ENCODE measurements around the gene DSCAML1. TPM values are rescaled to one million over a fixed set of nuclear protein-coding genes. Genes with fewer than 3 reads are reported as not detected.

DSCAML1 gene
- total RNA-seq, 1 experiment from 2014 or later, result not detected

DNA sequence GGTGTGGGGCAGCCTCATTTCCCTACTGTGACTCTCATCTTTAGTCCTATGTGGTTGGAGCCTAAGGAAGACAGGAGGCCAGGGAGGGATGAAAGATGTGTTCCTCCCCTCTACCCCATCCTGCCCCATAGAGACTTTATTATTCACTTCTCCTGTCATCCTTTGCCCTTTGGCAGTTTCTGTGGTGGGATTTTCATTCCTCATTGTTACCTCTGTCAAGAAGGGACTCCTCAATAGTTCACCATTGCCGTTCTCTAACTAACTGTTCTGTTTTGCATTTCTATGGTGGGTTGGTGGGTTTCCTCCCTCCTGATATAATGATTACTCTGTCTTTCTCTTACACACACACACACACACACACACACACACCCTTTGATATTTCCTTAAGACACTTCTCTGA lies 202.3 kb downstream of the DSCAML1 start:
- no peak for DNase-seq (ENCODE audit: extremely low read depth, low read depth)

GRCh38 chr11:117593065-117593464 lies 204.0 kb downstream of the DSCAML1 start:
- no peak for DNase-seq (ENCODE audit: extremely low read depth, low read depth)

DNA sequence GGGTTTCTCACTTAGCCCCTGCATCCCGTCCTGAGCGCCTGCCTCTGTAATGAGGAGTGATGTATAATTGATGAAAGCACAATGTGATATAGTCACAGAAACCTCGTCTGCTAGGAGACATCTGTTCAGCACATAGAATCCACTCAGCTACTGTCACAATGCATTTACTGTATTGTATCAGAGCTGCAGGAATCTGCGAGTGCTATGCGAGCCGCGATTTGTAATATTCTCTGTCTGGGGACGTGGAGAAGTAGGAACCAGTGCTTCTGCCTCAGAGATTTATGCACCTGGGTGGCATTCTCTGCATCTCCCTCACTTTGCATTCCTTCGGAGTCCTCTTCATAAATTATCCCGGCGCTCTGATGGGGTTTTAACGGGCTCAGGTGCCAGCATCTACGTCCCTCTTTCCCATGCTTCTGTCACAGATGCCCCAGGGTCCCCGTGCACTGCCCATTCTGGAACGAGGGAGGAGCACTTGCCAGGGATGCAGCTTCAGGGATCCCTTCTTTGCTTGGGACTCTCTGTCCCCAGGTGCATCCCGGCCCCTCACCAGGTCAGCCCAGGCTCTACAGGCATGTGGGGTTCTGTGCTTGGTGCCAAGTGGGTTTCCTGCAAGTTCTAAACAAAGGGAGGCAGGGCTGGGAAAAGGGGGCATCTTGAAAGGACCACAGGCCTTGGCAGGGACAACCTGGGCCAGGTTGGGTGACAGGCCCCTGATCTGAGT lies 205.5 kb downstream of the DSCAML1 start:
- no peak for DNase-seq (ENCODE audit: extremely low read depth, low read depth)

- no peak for DNase-seq (ENCODE audit: extremely low read depth, low read depth)
These were observed 208.0 kb downstream of the DSCAML1 start for GRCh38 chr11:117589063-117589462.

GRCh38 chr11:117588166-117588810 lies 208.7 kb downstream of the DSCAML1 start:
- no peak for DNase-seq (ENCODE audit: extremely low read depth, low read depth)

- no peak for DNase-seq (ENCODE audit: extremely low read depth, low read depth)
These were observed 209.6 kb downstream of the DSCAML1 start for GRCh38 chr11:117587416-117587815.

DNA sequence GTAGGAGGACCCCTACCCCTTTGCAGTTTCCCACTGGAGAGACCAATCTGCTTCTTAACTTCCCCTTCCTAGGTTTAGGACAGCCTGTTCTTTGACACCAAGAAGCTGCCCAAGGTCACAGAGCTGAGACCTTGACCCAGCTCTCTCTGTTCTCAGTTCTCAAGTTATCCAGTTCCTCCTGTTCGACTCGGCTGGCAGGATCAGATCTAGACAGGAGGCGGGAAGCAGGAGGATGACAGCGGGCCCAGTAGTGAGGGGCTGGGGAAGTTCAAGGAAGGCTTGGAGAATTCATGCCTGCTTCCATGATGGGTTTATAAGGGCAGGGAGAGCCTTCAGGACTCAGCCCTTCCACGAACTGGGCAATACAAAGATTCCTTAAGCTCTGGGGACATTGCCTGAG lies 210.6 kb downstream of the DSCAML1 start:
- DNase-seq (ENCODE audit: extremely low read depth, low read depth), result no peak

DNA sequence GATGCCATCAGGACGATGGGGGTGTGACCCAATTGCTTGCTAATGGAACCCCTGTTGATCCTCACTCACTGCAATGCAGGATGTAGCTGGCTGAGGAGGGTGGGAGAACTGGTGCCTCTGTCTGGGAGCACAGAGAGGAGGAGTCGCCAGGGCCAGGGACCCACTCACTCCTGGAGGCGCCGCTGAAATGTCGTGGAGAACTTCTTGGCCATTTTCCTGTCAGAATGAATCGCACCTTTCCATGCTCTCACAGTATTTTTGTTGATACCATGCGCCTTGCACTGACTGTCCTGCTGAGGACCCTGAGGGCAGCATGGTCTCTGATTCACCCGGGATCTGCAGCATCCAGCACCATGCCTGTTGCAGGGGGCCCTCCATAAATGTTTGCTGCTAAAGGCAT lies 211.4 kb downstream of the DSCAML1 start:
- no peak for DNase-seq (ENCODE audit: extremely low read depth, low read depth)

DNA sequence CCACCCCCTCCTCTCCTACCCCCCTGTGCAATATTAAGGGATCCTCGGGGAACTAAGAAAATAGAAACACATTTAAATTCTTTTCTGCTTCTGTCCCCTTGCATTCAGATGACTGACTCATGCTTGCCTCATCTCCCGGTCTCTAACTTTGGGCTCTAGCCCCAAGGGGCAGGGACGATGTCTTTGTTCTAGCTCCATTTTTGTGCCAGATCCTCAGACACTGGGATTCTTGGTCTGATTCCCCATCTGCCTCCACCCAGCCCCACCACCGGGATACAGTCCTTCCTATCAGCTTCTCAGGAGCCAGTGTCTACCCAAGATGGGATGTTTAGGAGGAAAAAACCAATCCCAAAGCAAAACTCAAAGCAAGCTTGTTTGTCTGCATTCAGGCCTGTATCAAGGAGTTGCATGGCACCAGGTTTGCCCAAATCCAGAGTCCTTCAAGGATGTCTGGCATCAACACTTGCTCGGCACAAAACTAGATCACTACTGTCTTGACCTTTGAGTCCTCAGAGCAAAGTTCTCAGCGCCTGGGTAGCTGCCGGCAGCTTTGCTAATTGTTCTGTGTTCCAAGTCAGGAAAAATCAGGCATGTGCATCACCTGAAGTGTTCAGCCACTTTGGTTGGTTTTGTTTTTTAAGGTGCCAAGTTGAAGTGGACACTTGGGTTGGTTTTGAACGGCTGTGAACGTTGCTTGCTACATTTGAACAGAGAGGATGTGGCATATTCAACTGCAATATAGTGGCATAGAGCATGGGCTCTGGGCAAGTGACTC lies 212.8 kb downstream of the DSCAML1 start:
- DNase-seq (ENCODE audit: extremely low read depth, low read depth), result no peak

GRCh38 chr11:117583063-117583801 lies 213.8 kb downstream of the DSCAML1 start:
- no peak for DNase-seq (ENCODE audit: extremely low read depth, low read depth)

DNA sequence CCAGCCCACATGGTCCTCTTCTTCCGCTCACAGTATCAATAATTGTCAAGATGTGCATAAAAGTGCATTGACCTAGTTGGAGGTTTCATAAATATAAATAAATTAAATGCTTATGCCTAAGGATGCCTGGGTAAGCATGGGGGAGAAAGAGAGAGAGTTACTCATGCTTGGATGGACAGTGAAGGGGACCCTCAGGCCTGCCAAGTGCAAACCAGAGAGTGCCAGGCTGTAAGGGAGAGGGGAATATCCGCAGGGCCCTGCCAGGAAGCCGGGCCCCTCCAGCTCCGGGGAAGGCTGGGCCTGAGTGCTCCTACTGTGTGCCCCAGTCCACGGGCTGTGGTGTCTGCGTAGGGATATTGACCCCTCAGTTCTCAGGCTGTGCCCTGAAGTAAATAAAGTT lies 214.6 kb downstream of the DSCAML1 start:
- no peak for DNase-seq (ENCODE audit: extremely low read depth, low read depth)

DNA sequence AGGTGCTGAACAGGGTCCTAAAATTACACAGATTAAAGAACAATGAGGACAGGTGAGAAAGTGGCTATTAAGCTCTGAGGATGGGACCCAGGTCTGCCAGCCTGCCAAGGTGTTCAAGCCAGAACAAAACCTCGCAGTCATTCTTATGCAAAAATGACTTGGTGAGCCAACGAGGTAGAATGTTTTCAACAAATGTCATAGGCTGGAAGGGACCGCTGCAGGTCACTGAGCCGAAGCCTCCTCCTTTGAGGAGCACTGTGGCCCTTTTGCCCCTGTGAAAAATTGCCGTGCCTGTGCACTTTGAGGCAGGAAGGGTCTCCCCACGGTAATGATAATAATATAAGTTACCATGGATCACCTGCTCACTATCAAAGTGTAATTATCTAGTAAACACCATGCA lies 216.2 kb downstream of the DSCAML1 start:
- DNase-seq (ENCODE audit: extremely low read depth, low read depth), result no peak

DNA sequence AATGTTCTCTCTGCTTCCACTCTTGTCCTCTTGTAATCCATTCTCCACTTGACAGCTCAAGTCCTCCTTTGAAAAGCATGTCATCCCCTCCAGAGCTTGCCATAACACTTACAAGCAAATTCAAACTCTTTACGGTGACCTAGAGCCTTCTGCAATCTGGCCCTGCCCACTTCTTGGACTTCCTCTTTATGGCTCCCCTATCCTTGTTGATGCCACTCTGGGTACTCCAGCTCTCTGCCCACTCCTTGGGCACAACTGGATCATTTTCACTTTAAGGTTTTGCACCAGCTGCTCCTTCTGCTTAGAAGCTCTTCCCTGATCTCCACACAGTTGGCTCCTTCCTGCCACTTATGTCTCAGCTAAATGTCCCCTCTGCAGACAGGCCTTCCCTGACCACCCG lies 217.9 kb downstream of the DSCAML1 start:
- DNase-seq (ENCODE audit: extremely low read depth, low read depth), result no peak

DNA sequence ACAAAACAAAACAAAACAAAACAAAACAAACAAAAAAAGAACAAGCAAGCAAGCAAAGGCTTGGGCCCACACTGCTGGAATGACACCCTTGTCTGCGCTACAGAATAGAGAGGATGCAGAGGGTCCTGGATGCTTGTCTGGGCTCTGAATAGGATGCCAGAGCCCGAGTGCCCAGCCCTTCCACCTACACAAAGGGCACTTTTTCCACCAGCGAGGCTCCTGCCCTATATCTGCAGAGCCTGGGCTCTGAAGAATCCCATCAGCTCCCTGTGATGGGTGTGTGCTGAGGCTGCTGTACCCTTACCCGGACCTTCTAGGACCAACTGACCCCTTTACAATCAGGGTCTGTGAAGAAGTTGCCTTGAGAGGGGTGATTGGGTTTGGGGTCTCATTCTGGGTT lies 221.2 kb downstream of the DSCAML1 start:
- no peak for DNase-seq (ENCODE audit: extremely low read depth, low read depth)

- no peak for DNase-seq (ENCODE audit: extremely low read depth, low read depth)
These were observed 222.5 kb downstream of the DSCAML1 start for GRCh38 chr11:117574551-117574950.

DNA sequence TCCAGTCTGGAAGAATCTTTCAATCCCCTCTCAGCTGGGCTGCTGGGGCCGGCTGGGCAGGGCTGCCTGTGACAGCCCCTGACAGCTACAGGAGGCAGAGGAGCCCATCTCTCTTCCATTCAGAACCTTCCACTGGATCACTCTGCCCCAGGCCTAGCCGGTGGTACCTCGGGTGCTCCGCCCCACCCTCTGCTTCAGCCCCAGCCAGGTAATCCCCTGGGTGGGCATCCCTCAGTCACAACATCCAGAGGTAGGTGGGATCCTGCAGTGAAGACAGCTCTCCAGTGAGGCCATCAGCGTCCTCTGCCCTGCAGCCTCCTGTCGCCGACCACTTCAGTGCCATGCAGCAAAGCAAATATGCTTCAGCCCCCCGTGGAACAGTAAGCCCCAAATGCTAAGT lies 223.7 kb downstream of the DSCAML1 start:
- DNase-seq (ENCODE audit: extremely low read depth, low read depth), result no peak

GRCh38 chr11:117572671-117573070 lies 224.3 kb downstream of the DSCAML1 start:
- DNase-seq (ENCODE audit: extremely low read depth, low read depth), result no peak

DNA sequence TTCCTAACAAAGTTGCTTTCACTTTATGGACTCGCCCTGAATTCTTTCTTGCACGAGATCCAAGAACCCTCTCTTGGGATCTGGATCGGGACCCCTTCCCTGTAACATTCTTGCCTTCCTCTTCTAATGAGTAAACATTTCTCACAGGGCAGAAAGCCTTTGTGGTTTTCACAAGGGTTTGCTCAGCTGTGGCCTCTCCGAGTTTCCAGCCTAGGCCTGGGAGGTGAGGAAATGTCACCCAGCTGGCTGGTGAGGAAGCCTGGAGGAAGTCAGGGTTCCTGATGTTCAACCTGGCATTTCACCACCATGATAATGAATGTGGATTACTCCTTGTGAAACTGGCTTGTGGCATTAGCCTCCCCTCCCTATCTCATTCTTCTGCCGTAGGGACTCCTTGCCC lies 224.9 kb downstream of the DSCAML1 start:
- DNase-seq (ENCODE audit: extremely low read depth, low read depth), result no peak

- DNase-seq (ENCODE audit: extremely low read depth, low read depth), result no peak
These were observed 226.3 kb downstream of the DSCAML1 start for GRCh38 chr11:117570701-117571100.

DNA sequence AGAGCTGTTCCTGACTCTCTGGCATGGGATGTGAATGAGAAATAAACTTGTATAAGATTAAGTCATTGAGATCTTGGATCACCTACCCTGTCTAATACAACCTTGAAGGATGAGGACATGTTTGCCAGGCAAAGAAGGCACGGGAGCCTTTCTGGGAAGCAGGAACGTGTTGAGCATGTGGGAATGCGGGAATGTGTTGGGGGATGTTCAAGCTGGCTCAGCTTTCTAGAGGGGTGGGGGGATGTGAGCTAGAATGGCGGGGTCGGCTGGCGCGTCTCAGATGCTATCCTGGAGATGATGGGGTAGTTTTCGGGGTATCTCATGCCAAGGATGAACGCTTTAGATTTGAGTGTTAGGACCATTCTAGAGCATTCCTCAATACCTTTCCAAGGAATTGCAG lies 227.1 kb downstream of the DSCAML1 start:
- DNase-seq (ENCODE audit: extremely low read depth, low read depth), result no peak

GRCh38 chr11:117565709-117566108 lies 231.3 kb downstream of the DSCAML1 start:
- no peak for DNase-seq (ENCODE audit: extremely low read depth, low read depth)

All from NCI-H460 (cell line).